ENCODE data around the gene PDE3B.
"Not testable (repeated sequence)": the region's sequence is repeated elsewhere in the genome, so short reads cannot be mapped to it uniquely, and the experiment has no call there.

The PDE3B gene

DNA sequence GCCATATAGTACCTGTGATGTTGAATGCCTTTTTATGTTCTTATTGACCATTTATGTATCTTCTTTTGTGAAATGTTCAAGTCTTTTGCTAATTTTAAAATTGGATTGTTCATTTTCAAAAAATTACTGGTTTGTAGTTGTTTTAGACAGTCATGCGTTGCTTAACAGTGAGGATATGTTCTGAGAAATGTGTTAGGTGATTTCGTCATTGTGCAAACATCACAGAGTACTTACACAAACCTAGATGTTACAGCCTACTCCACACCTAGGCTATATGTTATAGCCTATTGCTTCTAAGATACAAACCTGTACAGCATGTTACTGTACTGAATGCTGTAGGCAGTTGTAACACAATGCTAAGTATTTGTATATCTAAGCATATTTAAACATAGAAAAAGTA, 32.5 kb downstream of the PDE3B start:
- in situ Hi-C loops (cut with HindIII; ENCODE audit: low sequenced_read_pairs), result no loop called here
- H3K4me3 ChIP-seq (ENCODE audit: low read depth, low read length), result no peak overlapping the region
- no peak for DNase-seq (ENCODE audit: low read depth, low spot score)
- TF ChIP-seq, protein P1, sequence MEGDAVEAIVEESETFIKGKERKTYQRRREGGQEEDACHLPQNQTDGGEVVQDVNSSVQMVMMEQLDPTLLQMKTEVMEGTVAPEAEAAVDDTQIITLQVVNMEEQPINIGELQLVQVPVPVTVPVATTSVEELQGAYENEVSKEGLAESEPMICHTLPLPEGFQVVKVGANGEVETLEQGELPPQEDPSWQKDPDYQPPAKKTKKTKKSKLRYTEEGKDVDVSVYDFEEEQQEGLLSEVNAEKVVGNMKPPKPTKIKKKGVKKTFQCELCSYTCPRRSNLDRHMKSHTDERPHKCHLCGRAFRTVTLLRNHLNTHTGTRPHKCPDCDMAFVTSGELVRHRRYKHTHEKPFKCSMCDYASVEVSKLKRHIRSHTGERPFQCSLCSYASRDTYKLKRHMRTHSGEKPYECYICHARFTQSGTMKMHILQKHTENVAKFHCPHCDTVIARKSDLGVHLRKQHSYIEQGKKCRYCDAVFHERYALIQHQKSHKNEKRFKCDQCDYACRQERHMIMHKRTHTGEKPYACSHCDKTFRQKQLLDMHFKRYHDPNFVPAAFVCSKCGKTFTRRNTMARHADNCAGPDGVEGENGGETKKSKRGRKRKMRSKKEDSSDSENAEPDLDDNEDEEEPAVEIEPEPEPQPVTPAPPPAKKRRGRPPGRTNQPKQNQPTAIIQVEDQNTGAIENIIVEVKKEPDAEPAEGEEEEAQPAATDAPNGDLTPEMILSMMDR (IDR thresholded peaks at IDR 0.05; ENCODE audit: low read depth, low read length), result no peak

- no peak overlapping the region for H3K4me3 ChIP-seq (ENCODE audit: low read depth, low read length)
- TF ChIP-seq, protein P1 (IDR thresholded peaks at IDR 0.05; ENCODE audit: low read depth, low read length), result no peak
- DNase-seq (ENCODE audit: low read depth, low spot score), result no peak
- in situ Hi-C loops (cut with HindIII; ENCODE audit: low sequenced_read_pairs), result no loop called here
These were observed 33.5 kb downstream of the PDE3B start for GRCh38 chr11:14677146-14677545.

DNA sequence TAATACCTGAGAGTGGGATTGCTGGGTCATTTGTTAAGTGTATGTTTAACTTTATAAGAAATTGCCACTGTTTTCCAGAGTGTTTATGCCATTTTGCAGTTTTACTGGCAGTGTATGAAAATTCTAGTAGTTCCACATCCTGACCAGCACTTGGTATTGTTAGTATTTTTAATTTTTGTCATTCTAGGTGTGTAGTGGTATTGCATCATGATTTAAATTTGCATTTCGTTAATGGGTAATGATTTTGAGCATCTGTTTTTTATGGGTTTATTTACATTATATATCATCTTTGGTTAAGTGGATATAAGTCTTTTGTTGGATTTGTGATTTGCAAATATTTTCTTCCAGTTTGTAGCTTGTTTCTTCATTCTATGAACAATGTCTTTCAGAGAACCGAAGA, 34.7 kb downstream of the PDE3B start:
- in situ Hi-C loops (cut with HindIII; ENCODE audit: low sequenced_read_pairs), result no loop called here
- no peak for DNase-seq (ENCODE audit: low read depth, low spot score)
- TF ChIP-seq, protein P1 (IDR thresholded peaks at IDR 0.05; ENCODE audit: low read depth, low read length), result no peak
- H3K4me3 ChIP-seq (ENCODE audit: low read depth, low read length), result no peak overlapping the region

- in situ Hi-C loops (cut with HindIII; ENCODE audit: low sequenced_read_pairs), result no loop called here
- DNase-seq (ENCODE audit: low read depth, low spot score), result no peak
- TF ChIP-seq, protein P1 (IDR thresholded peaks at IDR 0.05; ENCODE audit: low read depth, low read length), result no peak
- H3K4me3 ChIP-seq (ENCODE audit: low read depth, low read length), result no peak overlapping the region
These were observed 36.1 kb downstream of the PDE3B start for GRCh38 chr11:14679662-14680061.

GRCh38 chr11:14684234-14684915, 40.8 kb downstream of the PDE3B start:
- DNase-seq (ENCODE audit: low read depth, low spot score), result not testable (repeated sequence)

DNA sequence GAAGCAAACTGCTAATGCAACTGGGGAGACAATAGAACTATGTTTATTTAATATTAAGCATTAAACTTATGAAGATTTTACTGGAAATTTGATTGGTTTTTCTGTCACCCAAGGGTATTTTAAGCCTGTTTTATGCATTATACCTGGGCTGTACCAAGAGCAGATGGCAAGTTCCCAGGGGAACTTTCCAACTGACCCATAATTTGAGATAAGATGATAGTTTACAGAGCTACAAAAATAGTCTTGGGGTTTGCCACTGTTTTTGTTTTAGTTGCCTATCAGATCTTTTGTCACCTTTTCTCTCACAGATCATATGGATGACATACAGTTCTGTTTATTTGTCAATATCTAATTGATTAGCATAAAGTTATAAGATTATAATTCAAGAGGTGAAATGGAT, 43.9 kb downstream of the PDE3B start:
- TF ChIP-seq, protein P1 (IDR thresholded peaks at IDR 0.05; ENCODE audit: low read depth, low read length), result no peak
- no peak for DNase-seq (ENCODE audit: low read depth, low spot score)
- H3K4me3 ChIP-seq (ENCODE audit: low read depth, low read length), result no peak overlapping the region
- in situ Hi-C loops (cut with HindIII; ENCODE audit: low sequenced_read_pairs), result no loop called here

More at GRCh38 chr11:14684234-14684915, 40.8 kb downstream of the PDE3B start:
- H3K4me3 ChIP-seq (ENCODE audit: low read depth, low read length); in situ Hi-C loops (cut with HindIII; ENCODE audit: low sequenced_read_pairs): not testable (repeated sequence)

GRCh38 chr11:14687943-14688627, 44.5 kb downstream of the PDE3B start:
- TF ChIP-seq, protein P1 (IDR thresholded peaks at IDR 0.05; ENCODE audit: low read depth, low read length), result no peak
- no peak overlapping the region for H3K4me3 ChIP-seq (ENCODE audit: low read depth, low read length)
- in situ Hi-C loops (cut with HindIII; ENCODE audit: low sequenced_read_pairs), result no loop called here
- DNase-seq (ENCODE audit: low read depth, low spot score), result no peak

GRCh38 chr11:14695656-14696055, 52.1 kb downstream of the PDE3B start:
- DNase-seq (ENCODE audit: low read depth, low spot score); in situ Hi-C loops (cut with HindIII; ENCODE audit: low sequenced_read_pairs): not testable (repeated sequence)

More at GRCh38 chr11:14695656-14696055, 52.1 kb downstream of the PDE3B start:
- not testable (repeated sequence) for H3K4me3 ChIP-seq (ENCODE audit: low read depth, low read length)
